Measurements from ENCODE around the gene RABGAP1L.

- TF ChIP-seq EGR1 (IDR thresholded peaks at IDR 0.05; ENCODE audit: low read depth in 2 of 2): no peak
- no peak for TF ChIP-seq CTCF (IDR thresholded peaks at IDR 0.05; ENCODE audit: low read depth, low read length, missing input control)
- TF ChIP-seq SP1 (IDR thresholded peaks at IDR 0.05): no peak
- TF ChIP-seq MAX (IDR thresholded peaks at IDR 0.05): no peak
- TF ChIP-seq GABPA (IDR thresholded peaks at IDR 0.05 in 1 of 2, conservative IDR thresholded peaks at IDR 0.05 in 1 of 2): no peak
- TF ChIP-seq TAF1 (conservative IDR thresholded peaks at IDR 0.05): no peak
Observed at GRCh38 chr1:174469052-174469451, 309.7 kb downstream of the RABGAP1L start.

Measured in liver (tissue), 3 donors.